ENCODE data around the gene TM4SF5.

DNA sequence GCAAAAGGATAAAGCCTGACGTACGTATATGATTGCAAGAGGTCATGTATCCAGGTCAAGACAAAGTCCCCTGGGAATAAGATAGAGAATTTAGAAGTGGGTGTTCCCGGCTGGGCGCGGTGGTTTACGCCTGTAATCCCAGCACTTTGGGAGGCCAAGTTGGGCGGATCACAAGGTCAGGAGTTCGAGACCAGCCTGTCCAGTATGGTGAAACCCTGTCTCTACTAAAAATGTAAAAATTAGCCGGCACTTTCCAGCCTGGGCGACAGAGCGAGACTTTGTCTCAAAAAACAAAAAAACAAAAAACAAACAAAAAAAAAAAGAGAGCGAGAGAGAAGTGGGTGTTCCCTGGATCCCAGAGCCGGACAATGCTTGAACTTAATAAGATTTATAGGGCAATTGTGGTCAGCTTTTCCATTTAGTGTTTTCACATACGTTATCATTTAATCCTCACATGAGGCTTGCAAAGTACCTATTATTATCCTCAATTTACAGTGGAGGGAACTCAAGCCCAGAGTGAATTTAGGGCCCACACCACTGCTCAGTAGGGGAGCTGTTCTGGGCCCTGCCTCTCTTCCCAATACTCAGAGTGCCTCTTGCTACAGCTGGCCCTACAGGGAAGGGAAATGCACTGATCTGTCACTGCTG, 16.6 kb downstream of the TM4SF5 start:
- TF ChIP-seq, protein P1, sequence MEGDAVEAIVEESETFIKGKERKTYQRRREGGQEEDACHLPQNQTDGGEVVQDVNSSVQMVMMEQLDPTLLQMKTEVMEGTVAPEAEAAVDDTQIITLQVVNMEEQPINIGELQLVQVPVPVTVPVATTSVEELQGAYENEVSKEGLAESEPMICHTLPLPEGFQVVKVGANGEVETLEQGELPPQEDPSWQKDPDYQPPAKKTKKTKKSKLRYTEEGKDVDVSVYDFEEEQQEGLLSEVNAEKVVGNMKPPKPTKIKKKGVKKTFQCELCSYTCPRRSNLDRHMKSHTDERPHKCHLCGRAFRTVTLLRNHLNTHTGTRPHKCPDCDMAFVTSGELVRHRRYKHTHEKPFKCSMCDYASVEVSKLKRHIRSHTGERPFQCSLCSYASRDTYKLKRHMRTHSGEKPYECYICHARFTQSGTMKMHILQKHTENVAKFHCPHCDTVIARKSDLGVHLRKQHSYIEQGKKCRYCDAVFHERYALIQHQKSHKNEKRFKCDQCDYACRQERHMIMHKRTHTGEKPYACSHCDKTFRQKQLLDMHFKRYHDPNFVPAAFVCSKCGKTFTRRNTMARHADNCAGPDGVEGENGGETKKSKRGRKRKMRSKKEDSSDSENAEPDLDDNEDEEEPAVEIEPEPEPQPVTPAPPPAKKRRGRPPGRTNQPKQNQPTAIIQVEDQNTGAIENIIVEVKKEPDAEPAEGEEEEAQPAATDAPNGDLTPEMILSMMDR (conservative IDR thresholded peaks at IDR 0.05; ENCODE audit: low read length) = no peak
- TF ChIP-seq EZH2phosphoT487 (IDR thresholded peaks at IDR 0.05; ENCODE audit: borderline replicate concordance) = no peak
